Skeletal muscle tissue (tissue), 4 donors: ENCODE data around the gene ODAM. TPM values are rescaled to one million over a fixed set of nuclear protein-coding genes. Genes with fewer than 3 reads are reported as not detected.

Source experiments
- H3K27ac ChIP-seq: one replicate; pipeline ENCODE4 v1.7.0; 2013; ENCODE audit warnings: mild to moderate bottlenecking, low read depth, low read length, inconsistent platforms
- H3K27me3 ChIP-seq, 3 donors: one replicate each; pipeline ENCODE4 v1.7.0; 2013; ENCODE audit warnings: low read length in 3 of 3; ENCODE audit not compliant: control insufficient read depth in 3 of 3, insufficient read depth in 3 of 3
- H3K36me3 ChIP-seq, 3 donors: one replicate each; pipeline ENCODE4 v1.7.0; 2013; ENCODE audit warnings: low read length in 3 of 3; ENCODE audit not compliant: control insufficient read depth in 3 of 3, insufficient read depth in 3 of 3
- H3K4me1 ChIP-seq, 3 donors: one replicate each; pipeline ENCODE4 v1.7.0; 2013; ENCODE audit warnings: low read length in 3 of 3, mild to moderate bottlenecking in 3 of 3; ENCODE audit not compliant: control insufficient read depth in 3 of 3, insufficient read depth in 3 of 3
- H3K4me3 ChIP-seq, 3 donors: one replicate each; pipeline ENCODE4 v1.7.0; 2013; ENCODE audit warnings: low read length in 3 of 3
- H3K9ac ChIP-seq, 3 donors: one replicate each; pipeline ENCODE4 v1.7.0; 2013; ENCODE audit warnings: low read length in 3 of 3, mild to moderate bottlenecking in 3 of 3, moderate library complexity in 2 of 3, low read depth in 1 of 3
- H3K9me3 ChIP-seq, 3 donors: one replicate each; pipeline ENCODE4 v1.7.0; 2013; ENCODE audit warnings: low read length in 3 of 3; ENCODE audit not compliant: control insufficient read depth in 3 of 3
- total RNA-seq: library from RNA; depleted of rRNA; stranded (reverse); fragments of >200 nt; gene quantifications from one replicate; pipeline ENCODE4 v1.2.3, GENCODE V29; 2014
- donor health status: Osteomylitis.

ODAM gene
- total RNA-seq, 1 donor from 2014 or later: not detected

GRCh38 chr4:70251945-70252277, 56.4 kb downstream of the ODAM start:
- no peak overlapping the region for H3K27ac ChIP-seq
- H3K27me3 ChIP-seq: no peaks in the 10 kb centered on the region
- H3K9ac ChIP-seq: no peak overlapping the region
- no peak overlapping the region for H3K4me3 ChIP-seq
- H3K36me3 ChIP-seq: no peaks in the 10 kb centered on the region
- no peaks in the 10 kb centered on the region for H3K4me1 ChIP-seq
- no peaks in the 10 kb centered on the region for H3K9me3 ChIP-seq

Other genes starting within 250 kb of the ODAM start
- not detected for gene CSN2, start 230.0 kb upstream of the ODAM start, total RNA-seq
- not detected for gene STATH, start 199.8 kb upstream of the ODAM start, total RNA-seq
- gene HTN3, start 167.3 kb upstream of the ODAM start, total RNA-seq: not detected
- not detected for gene HTN1, start 145.3 kb upstream of the ODAM start, total RNA-seq
- not detected for gene PRR27, start 41.5 kb upstream of the ODAM start, total RNA-seq
- not detected for gene FDCSP, start 30.4 kb downstream of the ODAM start, total RNA-seq
- gene CSN3, start 46.9 kb downstream of the ODAM start, total RNA-seq: not detected
- gene CABS1, start 139.3 kb downstream of the ODAM start, total RNA-seq: not detected
- not detected for gene SMR3A, start 165.0 kb downstream of the ODAM start, total RNA-seq
- not detected for gene SMR3B, start 187.4 kb downstream of the ODAM start, total RNA-seq
- not detected for gene OPRPN, start 202.2 kb downstream of the ODAM start, total RNA-seq